ENCODE measurements around the gene SEZ6L. TPM values are rescaled to one million over a fixed set of nuclear protein-coding genes. Genes with fewer than 3 reads are reported as not detected.

SEZ6L gene
- total RNA-seq: under 0.01 TPM in 1 of 2 replicates, not detected in the other

DNA sequence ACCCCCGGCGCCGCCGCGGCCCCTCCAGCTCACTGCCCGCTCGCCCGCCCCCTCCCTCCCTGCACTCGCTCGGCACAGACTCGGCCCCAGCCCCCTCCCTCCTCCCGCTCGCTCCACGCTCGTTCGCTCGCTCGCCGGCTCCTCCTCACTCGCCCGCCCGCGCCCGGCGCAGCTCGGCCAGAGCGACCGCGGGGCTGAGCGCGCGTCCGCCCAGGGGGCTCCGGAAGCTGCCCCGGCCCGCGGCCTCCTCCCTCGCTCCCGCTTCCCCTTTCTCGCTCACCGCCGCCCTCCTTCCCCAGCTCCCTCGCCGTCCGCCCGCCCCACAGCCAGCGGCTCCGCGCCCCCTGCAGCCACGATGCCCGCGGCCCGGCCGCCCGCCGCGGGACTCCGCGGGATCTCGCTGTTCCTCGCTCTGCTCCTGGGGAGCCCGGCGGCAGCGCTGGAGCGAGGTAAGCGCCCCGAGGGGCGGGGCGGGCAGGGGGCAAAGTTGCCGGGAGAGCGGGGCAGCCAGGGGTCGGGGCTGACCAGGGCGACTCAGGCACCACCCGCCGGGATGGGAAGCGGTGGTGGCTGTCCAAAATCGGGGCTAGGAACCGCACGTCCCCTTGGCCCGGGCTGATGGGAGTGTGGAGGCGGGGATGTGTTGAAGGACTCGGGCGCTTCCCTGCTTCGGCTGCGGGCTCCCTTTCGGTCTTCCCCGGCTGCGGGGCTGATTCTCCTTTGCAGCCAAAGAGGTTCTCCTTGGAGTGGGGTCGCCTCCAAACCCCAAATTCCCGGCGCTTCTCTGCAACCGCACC is at the start of gene SEZ6L:
Gene SEZ6L, plus strand, starts transcription at position 148 of the 797 bp plus-strand sequence. Its CDS starts 208 bp downstream, at position 356.

DNA sequence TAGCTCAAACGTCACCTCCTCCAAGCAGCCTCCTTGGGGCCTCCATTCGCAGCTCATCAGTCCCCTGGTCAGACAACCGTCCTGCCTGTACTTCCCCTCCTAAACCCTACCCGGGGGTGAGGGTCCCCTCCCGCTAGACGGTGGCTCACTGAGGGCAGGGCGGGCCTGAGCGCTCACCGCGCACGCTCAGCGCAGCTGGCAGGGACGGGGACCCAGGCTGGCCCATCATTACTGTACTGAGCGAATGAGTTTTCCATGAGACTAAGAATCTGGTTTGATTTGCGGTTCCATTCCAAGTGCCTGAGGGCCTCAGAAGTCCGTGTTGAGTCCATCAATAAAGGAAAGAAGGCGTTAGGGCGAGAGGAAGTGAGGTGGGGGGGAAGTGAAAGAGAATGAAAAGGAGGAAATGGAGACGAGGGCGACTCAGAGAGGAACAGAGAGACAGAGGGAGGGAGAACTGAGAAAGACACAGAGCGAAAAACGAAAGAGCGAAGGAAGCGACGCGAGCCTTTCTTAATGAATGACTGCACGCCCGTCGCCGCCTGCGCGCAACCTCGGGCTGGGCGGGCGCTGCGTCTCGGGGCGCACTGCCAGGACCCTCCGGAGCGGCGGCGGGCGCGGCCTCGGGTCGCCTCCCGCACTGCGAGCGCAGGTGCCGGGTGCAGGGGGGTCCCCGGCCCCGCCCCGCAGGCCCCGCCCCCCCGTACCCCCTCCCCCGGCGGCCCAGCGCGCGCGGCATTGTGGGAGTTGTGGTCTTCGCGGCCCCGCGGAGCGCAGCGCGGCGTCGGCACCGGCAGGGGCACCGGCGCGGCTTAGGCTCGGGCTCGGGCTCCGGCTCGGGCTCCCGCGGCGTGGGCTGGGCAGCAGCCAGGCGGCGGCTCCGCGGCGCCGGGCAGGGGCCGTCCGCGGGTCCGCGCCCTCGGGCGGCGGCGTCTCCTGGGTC is 259.5 kb downstream of the SEZ6L start, which contains the start of gene ASPHD2:
Gene ASPHD2, plus strand, starts transcription at position 746 of the 943 bp plus-strand sequence. CDS start 4,356 bp downstream, outside the sequence.

All from tracheal epithelial cell (primary cell).